ENCODE data around the gene TNIP1.

TNIP1 gene

GRCh38 chr5:151105561-151105960 lies 24.7 kb upstream of the TNIP1 start:
- DNase-seq (ENCODE audit: low spot score), result no peak

DNA sequence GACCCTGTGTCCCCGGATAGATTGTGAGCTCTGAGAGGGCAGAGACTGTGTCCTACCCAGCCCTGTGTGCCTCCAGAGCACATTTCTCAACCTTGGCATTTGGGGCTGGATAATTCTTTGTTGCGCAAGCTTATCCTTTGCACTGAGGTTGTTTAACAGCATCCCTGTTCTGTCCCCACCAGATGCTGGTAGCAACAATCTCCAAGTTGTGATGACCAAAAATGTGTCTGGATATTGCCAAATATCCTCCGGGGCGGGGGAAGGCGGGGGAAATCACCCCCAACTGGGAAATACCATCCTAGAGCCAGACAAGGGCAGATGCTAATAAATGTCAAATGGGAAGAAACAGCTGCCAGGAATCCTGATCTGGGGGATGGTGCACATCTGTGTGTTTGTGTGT lies 24.0 kb upstream of the TNIP1 start:
- DNase-seq (ENCODE audit: low spot score), result no peak

DNA sequence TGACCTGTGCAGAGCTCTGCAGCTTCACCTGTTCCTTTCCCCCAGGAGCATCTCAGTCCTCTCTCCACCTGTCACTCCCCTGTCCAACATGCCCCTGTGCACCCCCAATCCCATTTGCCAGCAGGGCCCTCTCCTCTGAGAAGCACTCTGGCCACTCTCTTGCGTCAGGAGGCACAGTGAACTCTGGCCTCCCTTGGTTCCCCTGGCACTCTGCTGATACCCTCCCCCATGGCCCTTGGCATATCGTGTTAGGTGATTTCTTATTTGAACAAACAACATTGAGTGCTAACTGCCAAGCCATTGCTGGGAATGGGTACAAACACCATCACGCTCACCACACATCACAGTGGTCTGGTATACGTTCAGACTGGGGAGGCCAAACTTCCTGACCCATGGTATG lies 20.9 kb upstream of the TNIP1 start:
- no peak for DNase-seq (ENCODE audit: low spot score)

DNA sequence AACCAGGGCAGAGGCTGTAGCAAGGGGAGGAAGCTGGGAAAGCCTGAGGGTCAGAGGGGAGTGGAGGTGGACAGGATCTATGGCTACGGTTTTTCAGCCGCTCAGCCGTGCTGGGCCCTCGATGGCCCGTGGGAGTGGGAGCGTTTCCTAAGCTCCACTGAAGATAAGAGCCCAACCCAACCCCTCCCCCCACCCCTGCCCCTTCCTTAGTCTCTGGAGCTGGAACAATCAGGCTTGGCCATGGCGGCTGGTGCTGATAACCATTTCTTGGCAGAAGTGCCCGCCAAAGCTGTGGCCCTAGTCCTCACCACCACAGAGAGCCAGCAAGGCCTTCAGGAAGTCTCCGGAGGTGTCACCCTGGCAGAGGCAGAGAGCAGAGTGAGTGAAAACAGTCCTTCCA lies 20.3 kb upstream of the TNIP1 start:
- DNase-seq (ENCODE audit: low spot score), result no peak

DNA sequence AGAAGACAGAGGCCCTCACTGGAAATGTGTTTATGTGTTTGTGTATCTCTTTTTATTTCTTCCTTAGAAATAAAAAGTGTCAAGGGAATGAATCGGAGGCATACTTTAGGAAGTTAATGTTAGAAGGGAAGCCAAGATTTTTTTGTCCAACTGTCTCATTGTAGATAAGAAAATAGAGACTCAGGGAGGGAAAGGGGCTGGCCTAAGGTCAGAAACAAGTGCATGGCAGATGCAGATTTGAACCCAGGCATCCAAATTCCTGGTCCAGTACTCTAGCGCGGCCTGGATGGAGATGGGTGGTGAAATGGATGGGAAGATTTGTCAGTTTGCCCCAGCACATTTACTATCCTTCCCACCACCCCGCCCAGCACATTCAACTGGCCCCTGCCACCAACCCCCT lies 19.8 kb upstream of the TNIP1 start:
- DNase-seq (ENCODE audit: low spot score), result no peak

GRCh38 chr5:151098768-151099121 lies 17.9 kb upstream of the TNIP1 start:
- no peak for DNase-seq (ENCODE audit: low spot score)

- no peak for DNase-seq (ENCODE audit: low spot score)
Observed at GRCh38 chr5:151097820-151098767, 17.3 kb upstream of the TNIP1 start.

DNA sequence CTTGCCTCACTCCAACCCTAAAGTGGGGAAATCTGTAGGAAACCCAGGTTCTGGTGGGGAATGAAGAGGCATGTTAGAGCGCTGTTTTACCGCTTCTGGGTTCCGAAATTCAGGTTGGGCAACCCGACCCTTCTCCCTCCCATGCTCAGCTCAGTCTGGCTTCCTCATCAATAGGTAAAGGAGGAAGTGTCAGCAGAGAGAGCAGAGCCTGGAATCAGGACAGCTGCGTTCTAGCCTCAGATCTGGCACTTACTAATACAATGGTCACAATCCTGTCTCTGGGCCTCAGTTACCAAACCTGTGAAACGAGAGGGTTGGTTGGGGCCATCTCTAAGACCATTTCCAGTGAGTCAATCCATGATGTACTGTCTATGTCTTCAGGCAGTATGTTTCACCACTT lies 16.2 kb upstream of the TNIP1 start:
- no peak for DNase-seq (ENCODE audit: low spot score)

- DNase-seq (ENCODE audit: low spot score), result no peak
Observed at GRCh38 chr5:151096001-151096373, 15.2 kb upstream of the TNIP1 start.

DNA sequence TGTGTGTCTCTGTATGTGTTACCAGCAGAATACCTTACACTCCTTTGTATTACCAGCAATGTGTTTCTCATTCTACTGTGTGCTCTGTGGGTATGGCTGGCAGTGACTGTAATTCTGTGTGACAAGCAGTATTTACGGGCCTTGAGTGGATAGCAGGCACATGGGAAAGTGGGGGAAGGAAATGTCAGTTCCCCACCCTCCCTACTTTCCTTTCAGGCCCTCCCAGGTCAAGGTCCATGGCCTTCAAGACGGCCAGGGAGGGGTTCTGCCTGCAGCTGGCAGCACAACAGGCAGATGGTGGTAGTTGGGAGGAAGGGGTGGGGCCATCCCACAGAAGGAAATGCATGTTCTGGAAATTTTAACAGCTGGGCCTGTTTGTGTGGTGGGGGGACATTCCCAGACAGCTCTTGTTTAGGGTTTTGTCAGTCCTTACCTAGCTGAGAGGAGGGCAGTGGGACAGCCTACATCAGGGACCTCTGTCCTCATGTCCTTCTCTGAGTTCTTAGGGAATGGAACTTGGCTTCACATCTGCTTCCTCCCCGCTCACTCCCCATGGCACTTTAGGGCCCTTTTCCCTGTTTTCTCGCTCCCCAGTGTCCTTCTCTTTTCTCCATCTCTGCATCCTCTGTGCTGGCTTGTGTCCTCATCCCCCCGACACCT lies 14.6 kb upstream of the TNIP1 start:
- DNase-seq (ENCODE audit: low spot score), result no peak

GRCh38 chr5:151094852-151095245 lies 14.0 kb upstream of the TNIP1 start:
- DNase-seq (ENCODE audit: low spot score), result no peak

DNA sequence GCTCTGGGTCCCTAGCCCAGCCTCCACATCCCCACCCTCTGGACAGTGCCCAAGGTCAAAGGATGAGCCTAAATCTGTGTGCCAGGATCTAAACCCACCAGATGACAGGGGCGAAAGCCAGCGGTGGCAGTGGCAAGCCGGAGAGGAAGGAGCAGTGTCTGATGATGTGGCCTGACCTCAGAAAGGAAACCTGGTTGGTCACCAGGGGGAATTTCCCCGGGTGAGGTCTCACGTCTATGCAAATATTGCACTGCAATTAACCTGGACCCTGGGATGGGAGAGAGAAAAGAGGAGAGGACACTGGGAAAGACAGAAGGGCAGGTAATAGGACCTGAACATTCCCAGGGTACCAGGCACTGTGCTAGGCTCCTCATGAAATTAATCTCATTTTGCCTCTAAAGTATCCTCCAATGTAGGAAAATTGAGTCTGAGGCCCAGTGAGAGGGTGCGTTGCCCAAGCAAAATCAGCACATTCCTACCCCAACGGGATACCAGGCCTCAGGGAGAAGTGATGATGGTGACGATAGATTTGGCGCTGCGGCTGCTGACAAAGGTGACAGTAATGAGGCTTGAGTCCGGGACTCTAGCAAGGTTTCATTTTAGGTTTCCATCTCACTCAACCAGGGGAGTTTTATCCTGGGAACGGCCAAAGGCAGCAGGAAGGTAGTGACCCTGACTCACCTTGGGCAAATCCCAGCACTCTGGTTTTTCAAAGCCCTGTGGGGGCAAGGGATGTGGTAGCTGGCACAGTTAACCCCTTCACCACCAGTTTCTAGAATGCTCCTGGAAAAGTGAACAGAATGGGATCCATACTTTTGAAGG lies 13.4 kb upstream of the TNIP1 start:
- peak; percentile 36 for DNase-seq (ENCODE audit: low spot score)

DNA sequence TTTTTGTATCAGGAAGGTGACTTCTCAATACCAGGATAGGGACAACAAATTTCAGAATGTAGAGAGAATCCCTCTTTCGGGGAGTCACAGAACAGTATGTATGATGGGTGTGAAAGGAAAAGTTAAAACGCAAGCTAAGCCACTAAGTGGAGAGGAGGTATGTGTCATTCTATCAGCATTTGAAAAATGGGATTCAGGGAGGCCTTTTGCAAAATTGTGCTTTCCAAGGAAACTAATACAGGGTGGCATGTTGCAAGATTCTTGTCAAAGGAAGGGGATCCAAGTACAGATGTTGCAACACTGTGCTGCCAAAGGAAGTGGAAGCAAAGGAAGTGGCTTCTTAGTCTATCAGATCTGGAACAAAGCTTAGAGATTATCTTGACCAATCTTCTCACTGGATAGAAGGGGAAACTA lies 12.6 kb upstream of the TNIP1 start:
- DNase-seq (ENCODE audit: low spot score), result no peak

DNA sequence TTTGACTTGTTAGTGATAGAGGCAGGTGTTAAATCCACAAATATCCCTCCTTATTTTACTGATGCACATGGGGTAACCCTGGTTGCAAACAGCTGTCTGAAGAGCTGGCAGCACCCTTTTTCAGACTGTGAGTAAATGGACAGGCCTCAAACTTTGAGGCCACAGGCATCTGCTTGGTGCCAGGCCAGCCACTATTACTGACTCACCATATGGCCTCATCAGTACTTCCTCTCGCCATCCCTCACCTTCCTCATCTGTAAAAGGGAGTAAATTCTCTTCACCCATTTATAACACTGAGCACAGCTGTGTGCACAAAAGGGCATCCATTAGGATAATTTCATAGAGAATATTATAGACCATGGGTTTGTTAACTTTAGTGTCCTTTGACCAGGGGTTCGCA lies 11.9 kb upstream of the TNIP1 start:
- DNase-seq (ENCODE audit: low spot score), result no peak

GRCh38 chr5:151089726-151090125 lies 8.9 kb upstream of the TNIP1 start:
- DNase-seq (ENCODE audit: low spot score), result no peak

GRCh38 chr5:151088986-151089385 lies 8.2 kb upstream of the TNIP1 start:
- DNase-seq (ENCODE audit: low spot score), result no peak

DNA sequence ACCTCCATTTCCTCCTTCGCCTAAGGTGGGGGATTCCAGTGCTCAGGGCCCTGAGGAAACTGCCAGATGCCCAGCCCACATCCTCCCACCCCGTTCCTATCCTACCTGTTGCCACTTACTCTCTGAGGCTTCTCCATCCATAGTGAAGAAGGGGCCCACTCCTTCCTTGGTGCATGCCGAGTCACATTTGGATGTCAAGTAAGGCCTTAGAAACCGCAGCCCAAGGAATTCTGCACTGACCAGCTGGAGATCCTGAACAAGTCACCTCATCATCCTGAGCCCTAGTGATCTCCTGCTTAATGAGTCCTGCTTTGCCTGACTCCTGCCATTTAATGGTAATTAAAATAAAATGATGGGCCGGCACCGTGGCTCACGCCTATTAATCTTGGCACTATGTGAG lies 6.7 kb upstream of the TNIP1 start:
- no peak for DNase-seq (ENCODE audit: low spot score)

DNA sequence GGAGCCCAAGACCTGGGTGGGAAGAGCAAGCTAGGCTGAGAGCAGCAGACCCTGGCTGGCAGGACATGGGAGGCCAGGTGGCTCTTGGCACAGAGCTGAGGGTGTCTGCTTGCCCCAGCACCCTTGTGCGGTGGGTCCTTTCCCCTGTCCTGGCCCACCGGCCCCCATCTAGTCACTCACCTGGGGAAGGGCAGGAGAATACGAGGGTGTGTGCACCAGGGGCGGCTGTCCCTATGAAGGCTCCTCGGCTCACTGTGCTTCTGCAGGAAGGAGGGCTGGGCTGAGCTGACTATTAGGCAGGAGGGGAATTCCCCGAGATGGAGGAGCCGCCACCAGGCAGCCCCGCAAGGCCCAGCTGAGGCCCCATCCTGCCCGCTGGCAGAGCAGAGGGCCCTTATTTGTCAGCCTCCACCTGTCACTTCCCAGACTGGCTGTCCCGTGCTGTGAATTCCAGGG lies 6.1 kb upstream of the TNIP1 start:
- no peak for DNase-seq (ENCODE audit: low spot score)

DNA sequence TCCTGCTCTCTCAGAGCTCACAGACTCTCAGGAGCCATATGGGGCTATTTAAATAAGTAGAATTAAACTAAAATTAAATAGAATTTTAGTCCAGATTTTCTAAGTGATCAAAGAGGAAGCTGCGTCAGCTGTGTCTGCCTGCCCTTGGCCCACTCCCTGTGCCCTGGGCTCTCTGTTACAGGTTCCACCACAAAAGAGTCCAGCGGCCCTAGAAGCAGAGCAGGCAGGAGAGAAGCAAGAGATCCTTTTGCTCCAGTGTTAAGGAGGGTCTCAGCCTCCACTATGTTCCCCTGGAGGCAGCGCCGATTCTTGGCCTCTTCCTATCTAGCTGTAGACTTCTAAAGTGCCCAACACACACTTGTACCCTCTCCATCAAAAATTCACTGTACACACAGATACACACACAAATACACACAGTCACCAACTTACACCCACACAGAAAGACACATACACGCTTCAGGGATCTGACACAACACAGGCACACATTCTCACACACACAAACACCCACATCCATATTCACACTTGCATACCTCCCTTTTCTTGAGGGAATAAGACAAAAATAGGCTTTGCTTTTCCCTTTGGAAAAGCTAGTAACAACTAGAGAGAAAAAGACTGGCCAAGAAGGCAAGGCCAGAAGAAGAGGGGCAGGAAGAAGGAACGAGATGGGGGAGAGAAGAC lies 5.5 kb upstream of the TNIP1 start:
- no peak for DNase-seq (ENCODE audit: low spot score)

DNA sequence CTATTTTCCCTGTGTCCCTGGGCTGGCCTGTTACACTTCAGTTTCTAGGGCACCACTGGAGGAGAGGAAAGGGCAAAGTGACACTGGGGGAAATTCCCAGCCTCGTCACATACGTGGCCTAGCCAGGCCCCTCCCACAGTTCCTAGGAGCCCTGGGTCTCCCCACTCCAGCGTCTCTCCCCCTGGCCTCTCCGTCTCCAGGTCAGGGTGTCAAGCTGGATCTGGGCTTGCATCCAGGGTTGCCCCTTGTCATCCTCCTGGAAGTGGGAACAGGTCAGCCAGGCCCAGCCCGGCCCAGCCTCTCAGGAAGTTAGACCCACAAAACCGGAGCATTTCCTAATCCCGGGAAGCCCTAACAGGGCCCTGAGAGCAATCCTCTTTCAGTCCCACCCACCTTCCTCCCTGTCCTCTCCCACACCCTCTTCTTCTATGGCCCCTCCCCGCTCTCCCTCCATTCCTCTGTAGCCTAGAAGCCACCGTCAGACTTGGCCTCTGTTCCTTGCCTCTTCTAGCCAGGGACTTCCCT lies 4.7 kb upstream of the TNIP1 start:
- no peak for DNase-seq (ENCODE audit: low spot score)

DNA sequence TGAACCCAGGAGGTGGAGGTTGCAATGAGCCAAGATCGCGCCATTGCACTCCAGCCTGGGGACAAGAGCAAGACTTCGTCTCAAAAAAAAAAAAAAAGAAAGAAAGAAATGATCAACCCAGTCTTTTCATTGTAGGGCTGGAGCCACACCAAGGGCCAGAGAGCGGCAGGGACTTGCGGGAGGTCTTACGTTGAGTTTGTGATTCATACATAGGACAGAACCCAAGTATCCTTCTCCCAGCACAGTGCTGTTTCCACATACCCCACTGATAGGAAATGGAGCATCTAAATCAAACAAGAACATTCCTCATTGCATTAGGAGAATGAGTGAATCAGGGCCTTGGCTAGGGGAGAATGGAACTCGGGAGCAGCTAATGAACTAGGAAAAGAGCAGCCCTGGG lies 3.5 kb upstream of the TNIP1 start:
- DNase-seq (ENCODE audit: low spot score), result no peak
